Panc1 (cell line): ENCODE data around the gene FGFR1OP2. TPM values are rescaled to one million over a fixed set of nuclear protein-coding genes. Genes with fewer than 3 reads are reported as not detected.

Source experiments
- ATAC-seq: fragments of 200-7000 bp; cut with Tn5 transposase; 2 replicates; pipeline ENCODE4 v1.9.1; 2020; ENCODE audit warnings: mild to moderate bottlenecking, moderate library complexity
- BruUV-seq: library from RNA; stranded (reverse); fragments of 400-500 nt; replicated peaks from 2 replicates; lab custom pipeline; 2021; lab: Mats Ljungman, UMichigan
- CTCF ChIA-PET: fragments of 300-600 bp; sonication (Branson Sonifier 250); formaldehyde crosslinking; loops from one replicate; lab custom pipeline; 2022; ENCODE audit warnings: antibody characterized with exemption; lab: Charles Lee
- POLR2A ChIA-PET: fragments of 300-600 bp; sonication (Branson Sonifier 250); formaldehyde crosslinking; loops from one replicate; lab custom pipeline; 2022; ENCODE audit warnings: antibody characterized with exemption; lab: Charles Lee
- DNase-seq: peaks from one replicate; pipeline ENCODE4 v3.0.0-alpha.2; 2010; ENCODE audit warnings: low read depth, low spot score
- H3K27ac ChIP-seq: 2 replicates; pipeline ENCODE4 v1.5.1; 2011; ENCODE audit warnings: mild to moderate bottlenecking, low read length, inconsistent platforms
- H3K27me3 ChIP-seq: fragments of 200-500 bp; sonication (Bioruptor generic); 2 replicates; pipeline ENCODE4 v1.6.0; 2014; ENCODE audit warnings: low read length, inconsistent platforms; ENCODE audit not compliant: control insufficient read depth, insufficient read depth
- H3K36me3 ChIP-seq: fragments of 200-500 bp; sonication (Bioruptor generic); 2 replicates; pipeline ENCODE4 v1.5.1; 2014; ENCODE audit warnings: inconsistent platforms, mild to moderate bottlenecking, low read length, moderate library complexity; ENCODE audit not compliant: control insufficient read depth, insufficient read depth
- H3K4me1 ChIP-seq: 2 replicates; pipeline ENCODE4 v1.5.1; 2011; ENCODE audit warnings: inconsistent platforms, mild to moderate bottlenecking, low read length, moderate library complexity; ENCODE audit not compliant: control insufficient read depth, insufficient read depth
- H3K4me3 ChIP-seq, 2 experiments: 2 replicates each; pipeline ENCODE4 v1.5.1; 2011 to 2012; ENCODE audit warnings: low read depth in 2 of 2, low read length in 2 of 2, mild to moderate bottlenecking in 2 of 2, inconsistent platforms in 1 of 2, moderate library complexity in 1 of 2
- H3K9me3 ChIP-seq: fragments of 200-500 bp; sonication (Bioruptor generic); 2 replicates; pipeline ENCODE4 v1.5.1; 2014; ENCODE audit warnings: low read depth, mild to moderate bottlenecking, inconsistent platforms, low read length, moderate library complexity; ENCODE audit not compliant: control insufficient read depth, insufficient read depth
- POLR2AphosphoS5 ChIP-seq: IDR thresholded peaks from 2 replicates; pipeline ENCODE4 v1.6.1; 2012; ENCODE audit warnings: mild to moderate bottlenecking, low read depth, low read length, moderate library complexity
- SIN3A ChIP-seq: IDR thresholded peaks from 2 replicates; pipeline ENCODE4 v1.6.1; 2012; ENCODE audit warnings: low read depth, mild to moderate bottlenecking, low read length, moderate library complexity, borderline replicate concordance; ENCODE audit not compliant: insufficient read depth
- TCF7L2 ChIP-seq: IDR thresholded peaks from 2 replicates; pipeline ENCODE4 v1.6.1; 2011; ENCODE audit warnings: mild to moderate bottlenecking, low read depth, low read length, inconsistent platforms
- in situ Hi-C: cut with HindIII; loops from 2 replicates; pipeline ENCODE4 v1.10.0; 2016; ENCODE audit warnings: low sequenced_read_pairs, low pct_unique_long_range_greater_than_20kb
- intact Hi-C: fragments of 100-400 bp; cut with micrococcal nuclease; formaldehyde crosslinking; loops from one replicate; pipeline ENCODE4 v1.10.0; 2022; ENCODE audit not compliant: unreplicated experiment
- total RNA-seq: library from RNA; stranded (reverse); gene quantifications from one replicate; pipeline ENCODE4 v1.2.1, GENCODE V29; 2021; ENCODE audit not compliant: unreplicated experiment
- TF ChIP-seq, protein P1 (sequence below), 2 experiments: IDR thresholded peaks; 2 replicates each; pipeline ENCODE4 v1.6.1; 2011 to 2012; ENCODE audit warnings: low read depth in 2 of 2, control low read depth in 1 of 2, low read length in 1 of 2, mild to moderate bottlenecking in 1 of 2, moderate library complexity in 1 of 2; ENCODE audit not compliant: insufficient read depth in 1 of 2
- TF ChIP-seq, protein P2 (sequence below): fragments of 450-650 bp; IDR thresholded peaks from 2 replicates; pipeline ENCODE4 v1.5.1; 2017; ENCODE audit warnings: mild to moderate bottlenecking

FGFR1OP2 gene
- total RNA-seq, 1 experiment from 2014 or later = 60.1 TPM

DNA sequence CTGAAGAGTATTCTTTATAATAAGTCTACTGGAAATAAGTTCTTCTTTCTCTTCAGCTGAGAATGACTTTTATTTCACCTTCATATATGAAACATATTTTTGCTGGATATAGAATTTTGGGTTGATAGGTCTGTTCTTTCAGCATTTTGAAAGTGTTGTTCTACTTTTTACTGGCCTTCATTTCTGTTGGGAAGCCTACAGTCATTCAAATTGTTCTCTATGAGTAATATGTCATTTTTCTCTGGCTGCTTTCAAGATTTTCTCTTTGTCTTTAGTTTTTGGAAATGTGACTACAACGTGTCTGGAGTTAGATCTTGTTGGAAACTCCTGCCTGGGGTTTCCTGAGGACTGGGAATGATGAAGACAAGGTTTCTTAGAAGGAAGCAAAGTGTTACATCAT, 10.0 kb downstream of the FGFR1OP2 start:
- Histone ChIP-seq H3K9me3 (no peaks in the 10 kb centered on the region; the same call in 1 of the 2 replicates), H3K27ac (no peak overlapping the region), H3K4me3 (no peak overlapping the region), H3K27me3 (no peaks in the 10 kb centered on the region), H3K36me3 (no peaks in the 10 kb centered on the region), H3K4me1 (no peaks in the 10 kb centered on the region)
- intact Hi-C loops (no loop called here), in situ Hi-C loops (no loop called here)
- BruUV-seq = no TSS peak
- ChIA-PET POLR2A (no interaction called here), CTCF (no interaction called here)
- no peak for DNase-seq
- TF ChIP-seq, protein P1, sequence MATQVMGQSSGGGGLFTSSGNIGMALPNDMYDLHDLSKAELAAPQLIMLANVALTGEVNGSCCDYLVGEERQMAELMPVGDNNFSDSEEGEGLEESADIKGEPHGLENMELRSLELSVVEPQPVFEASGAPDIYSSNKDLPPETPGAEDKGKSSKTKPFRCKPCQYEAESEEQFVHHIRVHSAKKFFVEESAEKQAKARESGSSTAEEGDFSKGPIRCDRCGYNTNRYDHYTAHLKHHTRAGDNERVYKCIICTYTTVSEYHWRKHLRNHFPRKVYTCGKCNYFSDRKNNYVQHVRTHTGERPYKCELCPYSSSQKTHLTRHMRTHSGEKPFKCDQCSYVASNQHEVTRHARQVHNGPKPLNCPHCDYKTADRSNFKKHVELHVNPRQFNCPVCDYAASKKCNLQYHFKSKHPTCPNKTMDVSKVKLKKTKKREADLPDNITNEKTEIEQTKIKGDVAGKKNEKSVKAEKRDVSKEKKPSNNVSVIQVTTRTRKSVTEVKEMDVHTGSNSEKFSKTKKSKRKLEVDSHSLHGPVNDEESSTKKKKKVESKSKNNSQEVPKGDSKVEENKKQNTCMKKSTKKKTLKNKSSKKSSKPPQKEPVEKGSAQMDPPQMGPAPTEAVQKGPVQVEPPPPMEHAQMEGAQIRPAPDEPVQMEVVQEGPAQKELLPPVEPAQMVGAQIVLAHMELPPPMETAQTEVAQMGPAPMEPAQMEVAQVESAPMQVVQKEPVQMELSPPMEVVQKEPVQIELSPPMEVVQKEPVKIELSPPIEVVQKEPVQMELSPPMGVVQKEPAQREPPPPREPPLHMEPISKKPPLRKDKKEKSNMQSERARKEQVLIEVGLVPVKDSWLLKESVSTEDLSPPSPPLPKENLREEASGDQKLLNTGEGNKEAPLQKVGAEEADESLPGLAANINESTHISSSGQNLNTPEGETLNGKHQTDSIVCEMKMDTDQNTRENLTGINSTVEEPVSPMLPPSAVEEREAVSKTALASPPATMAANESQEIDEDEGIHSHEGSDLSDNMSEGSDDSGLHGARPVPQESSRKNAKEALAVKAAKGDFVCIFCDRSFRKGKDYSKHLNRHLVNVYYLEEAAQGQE (IDR thresholded peaks at IDR 0.05; ENCODE audit: insufficient read depth in 1 of 2, low read depth in 2 of 2, low read length in 1 of 2) = no peak
- TF ChIP-seq TCF7L2 (no peak), POLR2AphosphoS5 (no peak), SIN3A (no peak)
- TF ChIP-seq, protein P2, sequence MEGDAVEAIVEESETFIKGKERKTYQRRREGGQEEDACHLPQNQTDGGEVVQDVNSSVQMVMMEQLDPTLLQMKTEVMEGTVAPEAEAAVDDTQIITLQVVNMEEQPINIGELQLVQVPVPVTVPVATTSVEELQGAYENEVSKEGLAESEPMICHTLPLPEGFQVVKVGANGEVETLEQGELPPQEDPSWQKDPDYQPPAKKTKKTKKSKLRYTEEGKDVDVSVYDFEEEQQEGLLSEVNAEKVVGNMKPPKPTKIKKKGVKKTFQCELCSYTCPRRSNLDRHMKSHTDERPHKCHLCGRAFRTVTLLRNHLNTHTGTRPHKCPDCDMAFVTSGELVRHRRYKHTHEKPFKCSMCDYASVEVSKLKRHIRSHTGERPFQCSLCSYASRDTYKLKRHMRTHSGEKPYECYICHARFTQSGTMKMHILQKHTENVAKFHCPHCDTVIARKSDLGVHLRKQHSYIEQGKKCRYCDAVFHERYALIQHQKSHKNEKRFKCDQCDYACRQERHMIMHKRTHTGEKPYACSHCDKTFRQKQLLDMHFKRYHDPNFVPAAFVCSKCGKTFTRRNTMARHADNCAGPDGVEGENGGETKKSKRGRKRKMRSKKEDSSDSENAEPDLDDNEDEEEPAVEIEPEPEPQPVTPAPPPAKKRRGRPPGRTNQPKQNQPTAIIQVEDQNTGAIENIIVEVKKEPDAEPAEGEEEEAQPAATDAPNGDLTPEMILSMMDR = no peak
- no peak for ATAC-seq

DNA sequence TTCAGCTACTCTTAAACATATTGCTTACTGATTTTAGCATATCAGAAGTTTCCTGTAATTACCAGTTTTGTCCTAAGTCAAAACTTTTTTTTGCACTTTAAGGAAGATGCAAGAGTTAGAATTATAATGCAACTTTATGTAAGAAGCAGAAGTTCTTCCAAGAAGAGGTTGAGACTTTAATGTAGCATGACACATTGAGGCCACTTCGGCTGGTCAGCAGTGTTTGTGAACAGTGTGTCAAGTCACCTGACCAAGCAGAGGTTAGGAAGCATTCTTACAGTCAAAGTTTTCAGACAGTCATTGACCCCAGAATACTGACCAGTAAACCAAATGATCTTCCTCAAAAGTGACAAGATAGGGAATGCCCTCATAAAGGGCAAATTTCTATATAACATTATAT, 15.2 kb downstream of the FGFR1OP2 start:
- POLR2A ChIA-PET = interaction anchor here (0.6 to 0.7 kb wide), 2 partner anchors 11 to 370 kb away, joined by 4 to 14 read pairs; no protein-coding TSS in a partner anchor
- in situ Hi-C loops = no loop called here

More for the DNA sequence above, 15.2 kb downstream of the FGFR1OP2 start:
- Histone ChIP-seq H3K4me3 (no peak overlapping the region), H3K9me3 (no peaks in the 10 kb centered on the region), H3K36me3 (peaks cover 20% of the 10 kb centered on the region; the same call in 1 of the 2 replicates), H3K4me1 (no peaks in the 10 kb centered on the region), H3K27me3 (no peaks in the 10 kb centered on the region), H3K27ac (no peak overlapping the region)
- TF ChIP-seq TCF7L2 (no peak), POLR2AphosphoS5 (no peak), SIN3A (no peak)
- TF ChIP-seq, protein P2 = no peak
- TF ChIP-seq, protein P1 (IDR thresholded peaks at IDR 0.05; ENCODE audit: insufficient read depth in 1 of 2, low read depth in 2 of 2, low read length in 1 of 2) = no peak
- no TSS peak for BruUV-seq
- ATAC-seq = no peak
- CTCF ChIA-PET = interaction anchor here (0.6 kb wide), 1 partner anchor 795 kb away, joined by 6 read pairs; no protein-coding TSS in a partner anchor
- no peak for DNase-seq
- intact Hi-C loops = no loop called here
